A673 (cell line): Measurements from ENCODE around the gene ABHD6. TPM values are rescaled to one million over a fixed set of nuclear protein-coding genes. Genes with fewer than 3 reads are reported as not detected.
A peak's percentile ranks its signal among the peaks of the same experiment; 100 is the strongest.
"Not testable (repeated sequence)": the region's sequence is repeated elsewhere in the genome, so short reads cannot be mapped to it uniquely, and the experiment has no call there.

Experiments used
- BruUV-seq: library from RNA; stranded (reverse); fragments of 400-500 nt; replicated peaks from 2 replicates; lab custom pipeline; 2021; lab: Mats Ljungman, UMichigan
- CTCF ChIA-PET: fragments of 300-600 bp; sonication (Branson Sonifier 250); formaldehyde crosslinking; loops from one replicate; lab custom pipeline; 2022; ENCODE audit warnings: antibody characterized with exemption; lab: Charles Lee
- POLR2A ChIA-PET: fragments of 300-600 bp; sonication (Branson Sonifier 250); formaldehyde crosslinking; loops from one replicate; lab custom pipeline; 2022; ENCODE audit warnings: antibody characterized with exemption; ENCODE audit not compliant: low non-redundant PET; lab: Charles Lee
- DNase-seq: peaks from one replicate; pipeline ENCODE4 v3.0.0-alpha.2; 2015; ENCODE audit warnings: low spot score
- H3K27ac ChIP-seq: fragments of 200-600 bp; sonication (generic); 2 replicates; pipeline ENCODE4 v1.5.1; 2016; ENCODE audit warnings: mixed run types, low read depth, mild to moderate bottlenecking, mixed read lengths, antibody characterized with exemption, low read length; ENCODE audit not compliant: poor library complexity, severe bottlenecking
- H3K27me3 ChIP-seq: fragments of 200-600 bp; sonication (generic); replicated peaks from 2 replicates; pipeline ENCODE4 v1.6.1; 2017; ENCODE audit warnings: mixed run types, low read depth, mild to moderate bottlenecking, mixed read lengths, antibody characterized with exemption, low read length; ENCODE audit not compliant: insufficient read depth, poor library complexity
- H3K36me3 ChIP-seq: fragments of 200-600 bp; sonication (generic); 2 replicates; pipeline ENCODE4 v1.6.1; 2016; ENCODE audit warnings: mixed run types, mild to moderate bottlenecking, mixed read lengths, antibody characterized with exemption, low read length; ENCODE audit not compliant: insufficient read depth, poor library complexity, severe bottlenecking
- H3K4me1 ChIP-seq: fragments of 200-600 bp; sonication (generic); 2 replicates; pipeline ENCODE4 v1.6.1; 2017; ENCODE audit warnings: mixed run types, mild to moderate bottlenecking, mixed read lengths, antibody characterized with exemption, low read length; ENCODE audit not compliant: insufficient read depth, poor library complexity, severe bottlenecking
- H3K4me3 ChIP-seq: fragments of 200-600 bp; sonication (generic); 2 replicates; pipeline ENCODE4 v1.5.1; 2016; ENCODE audit warnings: low read depth, mixed run types, mild to moderate bottlenecking, mixed read lengths, low read length; ENCODE audit not compliant: poor library complexity, severe bottlenecking
- H3K9me3 ChIP-seq: fragments of 200-600 bp; sonication (generic); 2 replicates; pipeline ENCODE4 v1.6.1; 2016; ENCODE audit warnings: mixed run types, low read depth, mild to moderate bottlenecking, mixed read lengths, antibody characterized with exemption, low read length; ENCODE audit not compliant: poor library complexity, severe bottlenecking
- CTCF ChIP-seq: fragments of 300-800, 200-600 bp; sonication (generic); conservative IDR thresholded peaks from 2 replicates; pipeline ENCODE4 v1.5.1; 2017; ENCODE audit warnings: low read depth, mild to moderate bottlenecking, antibody characterized with exemption, low read length, moderate library complexity, mixed read lengths
- EZH2 ChIP-seq: fragments of 200-600 bp; sonication (generic); IDR thresholded peaks from 2 replicates; pipeline ENCODE4 v1.6.1; 2017; ENCODE audit warnings: borderline replicate concordance, low read depth, mild to moderate bottlenecking, mixed read lengths, antibody characterized with exemption, low read length; ENCODE audit not compliant: poor library complexity, severe bottlenecking
- intact Hi-C: fragments of 100-400 bp; cut with micrococcal nuclease; formaldehyde crosslinking; loops from one replicate; pipeline ENCODE4 v1.10.0; 2022; ENCODE audit not compliant: unreplicated experiment
- total RNA-seq: library from RNA; stranded (reverse); gene quantifications from 2 replicates; pipeline ENCODE4 v1.2.3, GENCODE V29; 2021

ABHD6 gene
- total RNA-seq, 1 experiment from 2014 or later, result 155 TPM

DNA sequence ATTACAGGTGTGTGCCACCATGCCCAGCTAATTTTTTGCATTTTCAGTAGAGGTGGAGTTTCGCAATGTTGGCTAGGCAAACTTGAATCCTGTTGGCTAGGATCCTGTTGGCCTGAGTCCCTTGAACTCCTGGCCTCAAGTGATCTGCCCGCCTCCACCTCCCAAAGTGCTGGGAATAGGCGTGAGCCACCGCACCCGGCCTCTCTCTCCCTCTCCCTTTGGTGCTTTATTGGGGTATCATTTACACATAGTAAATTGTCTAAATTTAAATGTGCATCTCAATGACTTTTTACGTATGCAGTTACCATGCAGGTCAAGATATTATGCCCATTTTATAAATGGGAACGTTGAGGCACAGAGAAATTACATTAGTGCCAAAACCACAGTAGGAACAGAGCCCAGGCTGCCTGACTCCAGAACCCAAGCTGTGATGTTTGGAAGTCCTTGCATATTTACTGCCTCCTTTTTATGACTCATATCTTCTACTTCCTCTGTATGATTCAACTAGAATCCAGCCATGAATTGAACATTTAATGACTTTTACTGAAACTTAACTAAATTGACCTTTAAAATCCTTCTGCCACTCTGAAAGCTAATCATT, 34.4 kb downstream of the ABHD6 start:
- Histone ChIP-seq H3K4me3 (no peak overlapping the region), H3K36me3 (peaks cover 87% of the 10 kb centered on the region), H3K4me1 (peaks cover 4% of the 10 kb centered on the region), H3K9me3 (no peaks in the 10 kb centered on the region), H3K27ac (no peak overlapping the region), H3K27me3 (no peaks in the 10 kb centered on the region)
- TF ChIP-seq CTCF (no peak), EZH2 (no peak)
- intact Hi-C loops, result no loop called here
- CTCF ChIA-PET, result interaction anchor here (0.6 kb wide), 1 partner anchor 19 kb away, joined by 4 read pairs; no protein-coding TSS in a partner anchor
- DNase-seq, result peak; percentile 69
- no TSS peak for BruUV-seq
- POLR2A ChIA-PET, result no interaction called here

GRCh38 chr3:58272891-58273290, 35.3 kb downstream of the ABHD6 start:
- CTCF ChIA-PET, result no interaction called here
- BruUV-seq, result no TSS peak
- intact Hi-C loops, result no loop called here
- H3K27ac ChIP-seq, result no peak overlapping the region
- peaks cover 4% of the 10 kb centered on the region for H3K4me1 ChIP-seq
- no peaks in the 10 kb centered on the region for H3K9me3 ChIP-seq
- TF ChIP-seq EZH2 (no peak), CTCF (no peak)
- no peak for DNase-seq
- H3K36me3 ChIP-seq, result peaks cover 82% of the 10 kb centered on the region
- no peaks in the 10 kb centered on the region for H3K27me3 ChIP-seq
- H3K4me3 ChIP-seq, result no peak overlapping the region
- POLR2A ChIA-PET, result no interaction called here

- CTCF ChIA-PET, BruUV-seq, DNase-seq: not testable (repeated sequence)
Measured at GRCh38 chr3:58273362-58273761, 35.8 kb downstream of the ABHD6 start.

GRCh38 chr3:58274027-58274614, 36.5 kb downstream of the ABHD6 start:
- BruUV-seq, result no TSS peak
- intact Hi-C loops, result no loop called here

More at GRCh38 chr3:58273362-58273761, 35.8 kb downstream of the ABHD6 start:
- H3K4me3 ChIP-seq, H3K27ac ChIP-seq, intact Hi-C loops, H3K27me3 ChIP-seq, H3K9me3 ChIP-seq, H3K4me1 ChIP-seq, POLR2A ChIA-PET: not testable (repeated sequence)
- H3K36me3 ChIP-seq, result peaks cover 78% of the 10 kb centered on the region

More at GRCh38 chr3:58274027-58274614, 36.5 kb downstream of the ABHD6 start:
- DNase-seq, result no peak
- Histone ChIP-seq H3K27me3 (no peaks in the 10 kb centered on the region), H3K4me1 (peaks cover 4% of the 10 kb centered on the region), H3K36me3 (peaks cover 71% of the 10 kb centered on the region), H3K27ac (no peak overlapping the region), H3K4me3 (no peak overlapping the region), H3K9me3 (no peaks in the 10 kb centered on the region)
- CTCF ChIA-PET, result no interaction called here
- TF ChIP-seq EZH2 (no peak), CTCF (no peak)
- POLR2A ChIA-PET, result no interaction called here
